ENCODE data around the gene CARS1.

GRCh38 chr11:3101921-3102640, 44.9 kb upstream of the CARS1 start:
- TF ChIP-seq CTCF (IDR thresholded peaks at IDR 0.05) (no peak), EZH2 (IDR thresholded peaks at IDR 0.05; ENCODE audit: borderline replicate concordance, insufficient read depth, low read depth, low read length, poor library complexity, severe bottlenecking) (no peak)

Measured in B cell (primary cell).